ENCODE results near the gene TMEM131L.
"Not testable (repeated sequence)": the region's sequence is repeated elsewhere in the genome, so short reads cannot be mapped to it uniquely, and the experiment has no call there.

The TMEM131L gene

GRCh38 chr4:153466081-153466948 lies at the start of gene TMEM131L:
Gene TMEM131L, plus strand, starts transcription at chr4:153466360. Its CDS starts 38 bp downstream, at chr4:153466398.
- DNase-seq, result peak; percentile 35 to 69 (median 43)

GRCh38 chr4:153416456-153416855 lies 49.7 kb upstream of the TMEM131L start:
- DNase-seq, result not testable (repeated sequence)

- no peak for DNase-seq
Observed at GRCh38 chr4:153418121-153418520, 48.0 kb upstream of the TMEM131L start.

GRCh38 chr4:153418558-153418957 lies 47.6 kb upstream of the TMEM131L start:
- DNase-seq, result no peak

- no peak for DNase-seq
Observed at GRCh38 chr4:153419029-153419428, 47.1 kb upstream of the TMEM131L start.

GRCh38 chr4:153419673-153420278 lies 46.4 kb upstream of the TMEM131L start:
- DNase-seq, result no peak

- no peak for DNase-seq
Observed at GRCh38 chr4:153420361-153420760, 45.8 kb upstream of the TMEM131L start.

- DNase-seq, result no peak
Observed at GRCh38 chr4:153421941-153422340, 44.2 kb upstream of the TMEM131L start.

- DNase-seq, result no peak
Observed at GRCh38 chr4:153426207-153426885, 39.8 kb upstream of the TMEM131L start.

GRCh38 chr4:153427363-153428071 lies 38.6 kb upstream of the TMEM131L start:
- DNase-seq, result no peak

GRCh38 chr4:153428941-153429475 lies 37.2 kb upstream of the TMEM131L start:
- DNase-seq, result no peak

GRCh38 chr4:153432965-153433753 lies 33.0 kb upstream of the TMEM131L start:
- DNase-seq, result peak in 3 of 4 experiments; percentile 2 to 22 (median 9)

GRCh38 chr4:153433754-153434105 lies 32.4 kb upstream of the TMEM131L start:
- DNase-seq, result no peak

- DNase-seq, result no peak
Observed at GRCh38 chr4:153434190-153434589, 32.0 kb upstream of the TMEM131L start.

- DNase-seq, result peak in 1 of 4 experiments; percentile 9
Observed at GRCh38 chr4:153438916-153439756, 27.0 kb upstream of the TMEM131L start.

GRCh38 chr4:153439831-153440230 lies 26.3 kb upstream of the TMEM131L start:
- DNase-seq, result no peak

GRCh38 chr4:153440475-153440874 lies 25.7 kb upstream of the TMEM131L start:
- DNase-seq, result no peak

- no peak for DNase-seq
Observed at GRCh38 chr4:153447175-153447905, 18.8 kb upstream of the TMEM131L start.

- no peak for DNase-seq
Observed at GRCh38 chr4:153448003-153448731, 18.0 kb upstream of the TMEM131L start.

All from activated naive CD4-positive, alpha-beta T cell (primary cell).